GM18507 (cell line): Measurements from ENCODE around the gene DIAPH3.

Experiments used
- DNase-seq: peaks from one replicate; pipeline ENCODE4 v3.0.0; 2011; ENCODE audit warnings: low read depth; ENCODE audit not compliant: insufficient read length; ENCODE audit errors: extremely low spot score
- FAIRE-seq: peaks from 2 replicates; lab custom pipeline; 2011; peaks lifted over from hg19 to GRCh38; lab: Jason Lieb, UNC

DIAPH3 gene

GRCh38 chr13:59710416-59710815 lies 453.3 kb downstream of the DIAPH3 start:
- DNase-seq (no peak), FAIRE-seq (no peak)

DNA sequence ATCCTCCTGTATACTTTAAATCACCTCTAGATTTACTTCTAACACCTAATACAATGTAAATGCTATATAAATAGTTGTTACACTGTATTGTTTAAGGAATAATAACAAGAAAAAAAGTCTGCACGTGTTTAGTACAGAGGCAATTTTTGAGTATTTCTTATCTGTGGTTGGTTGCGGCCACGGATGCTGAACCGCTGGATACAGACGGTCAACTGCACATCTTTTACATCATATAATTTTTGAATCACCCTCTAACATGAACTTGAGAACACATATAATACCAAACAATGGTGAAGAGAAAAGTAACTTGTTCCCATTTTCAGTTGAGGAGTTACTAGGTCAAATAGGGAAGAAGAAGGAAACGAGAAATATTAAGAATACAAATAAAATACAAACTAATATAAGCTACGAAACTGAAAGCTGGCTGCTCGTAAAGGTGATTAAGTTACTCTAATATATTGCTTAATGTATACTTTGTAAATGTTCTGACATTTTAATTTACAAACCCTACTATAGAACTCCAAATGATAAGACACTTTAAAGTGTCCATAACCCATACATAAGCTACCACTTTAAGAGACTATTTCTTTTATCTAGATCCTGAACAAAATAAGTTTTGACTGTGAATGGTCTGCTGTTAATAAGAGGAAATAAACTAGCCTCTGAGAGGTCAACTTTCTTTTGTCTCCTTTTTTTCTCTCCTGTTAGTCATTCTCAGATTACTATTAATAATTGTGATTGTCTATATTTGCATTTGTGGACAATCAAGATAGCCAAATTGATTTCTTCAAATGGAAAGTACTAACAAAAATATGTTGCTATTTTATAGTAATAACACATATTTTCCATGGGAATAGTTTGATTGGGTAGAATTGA lies 457.4 kb downstream of the DIAPH3 start:
- FAIRE-seq: peak; percentile 9
- no peak for DNase-seq

DNA sequence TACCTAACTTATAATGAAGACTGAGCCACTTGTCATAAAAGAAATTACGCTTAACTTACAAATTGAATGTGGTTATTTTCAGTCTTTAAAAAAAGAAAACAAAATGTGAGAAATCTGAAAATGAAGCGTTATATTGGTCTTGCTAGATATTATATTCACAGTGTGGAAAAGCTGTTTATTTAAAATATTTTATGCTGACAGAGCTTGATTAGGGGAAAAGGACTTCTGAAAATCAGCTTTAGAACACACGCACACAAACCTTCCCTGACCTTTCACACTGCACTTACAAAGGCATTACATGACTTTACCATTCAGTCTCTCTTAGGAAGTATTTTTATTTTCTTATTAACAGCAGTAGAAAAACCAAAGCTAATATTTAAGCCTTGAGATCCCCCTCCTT lies 461.5 kb downstream of the DIAPH3 start:
- DNase-seq (no peak), FAIRE-seq (no peak)

- FAIRE-seq: no peak
- DNase-seq: no peak
Observed at GRCh38 chr13:59701261-59701660, 462.5 kb downstream of the DIAPH3 start.

DNA sequence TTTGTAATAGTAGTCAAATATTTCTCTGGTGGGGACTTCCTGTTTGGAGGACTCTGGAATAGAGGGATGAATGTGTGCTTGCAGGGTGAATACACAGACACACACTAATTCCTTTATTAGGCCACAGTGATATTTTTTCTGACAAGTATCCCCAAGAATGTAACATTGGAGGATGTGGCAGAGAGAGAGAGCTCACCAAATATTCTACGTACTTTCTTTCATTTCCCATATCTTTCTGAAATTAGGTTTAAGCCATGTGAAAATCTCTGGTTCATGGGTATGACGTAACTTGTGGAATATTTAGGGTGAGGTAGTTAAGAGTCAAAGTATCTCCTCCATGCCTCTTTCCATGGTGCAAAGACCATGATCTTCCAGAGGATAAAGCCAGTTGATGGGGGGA lies 463.4 kb downstream of the DIAPH3 start:
- DNase-seq (no peak), FAIRE-seq (no peak)

DNA sequence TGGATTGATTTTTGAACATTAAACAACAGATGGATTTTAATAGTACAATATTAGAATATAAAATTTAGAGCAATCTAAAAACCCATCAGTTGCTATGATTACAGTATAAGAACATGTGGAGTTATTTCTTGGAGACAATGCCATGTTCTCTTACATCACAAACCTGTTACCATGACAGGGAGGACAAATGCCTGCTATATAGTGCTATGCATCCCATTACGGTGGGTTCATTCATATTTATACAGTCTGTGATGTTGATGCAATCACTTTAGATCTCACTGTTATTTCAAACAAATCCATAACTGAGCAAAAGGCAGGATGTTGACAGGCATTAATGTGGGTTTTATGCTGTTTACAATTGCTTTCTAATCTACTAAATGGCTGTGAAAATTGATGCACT lies 467.5 kb downstream of the DIAPH3 start:
- no peak for FAIRE-seq
- DNase-seq: no peak

DNA sequence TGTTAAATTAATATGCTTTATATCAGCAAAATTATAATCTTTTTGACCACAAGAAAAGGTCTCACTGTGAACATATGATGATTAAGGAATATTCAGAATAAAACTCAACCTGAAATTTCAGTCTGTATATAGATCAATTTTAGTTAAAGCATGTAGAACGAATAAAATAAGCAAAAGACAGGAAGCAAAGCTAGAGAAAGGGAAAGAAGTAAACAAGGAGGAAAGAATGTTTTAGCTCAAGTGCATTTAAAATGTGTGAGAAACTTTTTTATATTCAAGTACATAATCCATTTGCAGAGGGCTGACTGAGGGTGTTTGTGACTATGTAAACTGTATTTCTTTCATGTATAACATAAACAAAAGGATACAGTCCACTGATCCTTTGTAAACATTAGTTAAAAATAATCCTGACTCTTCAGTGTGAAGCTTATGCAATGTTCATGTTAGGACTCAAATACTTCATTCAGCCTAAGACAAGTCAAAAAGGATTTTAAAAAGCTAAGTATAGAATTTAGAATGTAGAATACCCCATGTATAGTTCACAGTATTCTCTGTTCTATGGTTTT lies 472.1 kb downstream of the DIAPH3 start:
- DNase-seq: no peak
- FAIRE-seq: no peak

- DNase-seq: no peak
- FAIRE-seq: no peak
Observed at GRCh38 chr13:59690857-59691500, 472.7 kb downstream of the DIAPH3 start.

DNA sequence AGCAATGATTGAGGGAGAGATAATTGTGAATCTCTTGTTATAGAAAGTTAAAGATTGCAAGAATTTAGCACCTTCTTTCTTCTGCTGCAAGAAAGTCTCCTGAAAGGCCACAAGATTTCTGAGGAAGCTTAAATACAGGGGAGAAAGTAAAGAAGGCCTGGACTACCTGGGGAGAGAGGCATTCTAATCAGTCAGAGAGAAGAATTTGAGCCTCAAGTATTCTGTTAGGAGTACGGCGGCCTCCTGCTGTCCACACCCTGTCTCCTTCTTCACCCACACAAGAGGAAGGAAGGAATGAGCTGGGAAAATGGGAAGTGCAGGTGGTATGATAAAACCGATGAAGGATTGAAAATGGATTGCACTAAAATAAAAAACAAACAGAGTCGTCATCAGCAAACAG lies 474.7 kb downstream of the DIAPH3 start:
- FAIRE-seq (no peak), DNase-seq (no peak)

DNA sequence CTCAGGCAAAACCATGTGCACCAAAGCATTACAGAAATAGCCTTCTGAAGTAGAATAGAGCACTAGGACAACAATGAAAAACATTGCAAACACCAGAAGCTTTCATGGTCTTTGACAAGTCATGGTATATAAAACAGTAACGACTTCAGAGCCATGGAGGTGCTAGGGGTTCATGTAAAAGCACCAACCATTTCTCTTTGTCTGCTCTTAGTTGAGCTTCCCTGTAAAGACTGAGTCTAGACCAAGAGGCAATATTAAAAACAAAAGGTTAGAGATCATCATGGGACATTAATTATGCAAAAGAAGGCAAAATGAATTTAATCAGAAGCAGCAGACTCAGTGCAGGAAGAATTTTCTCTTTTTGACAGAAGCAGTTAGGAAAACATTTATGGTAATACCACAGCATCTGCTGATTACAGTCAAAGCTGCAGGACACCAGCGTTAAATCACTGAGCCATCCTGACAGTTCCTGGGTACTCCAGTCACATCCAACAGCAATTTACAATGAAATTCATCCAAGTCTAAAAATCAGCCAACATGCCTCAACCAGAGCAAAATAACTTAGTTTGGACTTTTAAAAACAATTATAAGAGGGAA lies 476.8 kb downstream of the DIAPH3 start:
- DNase-seq (no peak), FAIRE-seq (no peak)

DNA sequence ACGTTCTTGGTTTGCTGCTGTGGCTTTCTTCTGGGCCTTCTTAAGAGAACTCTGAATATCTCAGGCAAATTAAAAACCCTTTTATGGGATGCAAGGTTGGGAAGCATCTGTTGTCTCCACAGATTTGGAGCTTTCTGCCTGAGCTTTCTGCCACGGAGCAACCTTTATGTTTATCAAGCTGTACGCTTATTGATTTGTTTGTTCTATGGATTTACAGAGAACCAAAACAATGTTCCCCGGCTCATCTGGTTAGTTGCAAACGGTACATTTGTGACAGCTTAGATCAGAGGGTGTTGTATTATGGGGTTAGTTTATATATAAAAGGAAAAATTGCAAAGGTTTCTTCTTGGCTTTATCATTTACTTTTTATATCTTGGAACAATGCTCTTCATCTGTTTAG lies 479.6 kb downstream of the DIAPH3 start:
- DNase-seq (no peak), FAIRE-seq (no peak)

GRCh38 chr13:59681636-59682311 lies 482.0 kb downstream of the DIAPH3 start:
- DNase-seq (no peak), FAIRE-seq (no peak)

DNA sequence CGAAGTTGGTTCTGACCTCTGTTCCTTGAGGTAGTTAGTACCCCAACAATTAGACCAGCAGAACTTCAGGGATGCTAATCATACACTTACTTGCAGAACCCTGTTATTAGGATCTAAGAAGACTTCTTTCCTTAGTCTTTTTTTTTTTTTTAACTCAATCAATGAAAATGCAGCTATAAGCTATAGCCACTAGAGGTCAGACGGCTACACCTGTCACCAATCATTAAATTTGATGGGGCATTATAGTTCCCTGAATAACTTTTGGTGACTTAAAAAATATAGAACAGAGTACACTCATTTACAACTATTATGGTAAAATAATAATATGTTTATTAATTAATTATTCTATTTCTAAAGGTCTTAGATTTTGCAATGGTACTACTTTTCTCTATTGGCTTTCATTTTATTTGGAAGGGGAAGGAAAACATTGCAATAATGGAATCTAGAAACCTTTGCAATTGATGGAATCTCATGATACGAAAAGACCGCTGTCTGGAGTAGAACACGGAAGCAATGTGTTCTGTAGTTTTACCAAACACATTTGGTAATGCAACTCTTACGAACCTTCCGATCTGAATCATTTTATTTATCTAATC lies 483.2 kb downstream of the DIAPH3 start:
- DNase-seq (no peak), FAIRE-seq (no peak)

- DNase-seq (no peak), FAIRE-seq (no peak)
Observed at GRCh38 chr13:59679254-59679653, 484.5 kb downstream of the DIAPH3 start.

DNA sequence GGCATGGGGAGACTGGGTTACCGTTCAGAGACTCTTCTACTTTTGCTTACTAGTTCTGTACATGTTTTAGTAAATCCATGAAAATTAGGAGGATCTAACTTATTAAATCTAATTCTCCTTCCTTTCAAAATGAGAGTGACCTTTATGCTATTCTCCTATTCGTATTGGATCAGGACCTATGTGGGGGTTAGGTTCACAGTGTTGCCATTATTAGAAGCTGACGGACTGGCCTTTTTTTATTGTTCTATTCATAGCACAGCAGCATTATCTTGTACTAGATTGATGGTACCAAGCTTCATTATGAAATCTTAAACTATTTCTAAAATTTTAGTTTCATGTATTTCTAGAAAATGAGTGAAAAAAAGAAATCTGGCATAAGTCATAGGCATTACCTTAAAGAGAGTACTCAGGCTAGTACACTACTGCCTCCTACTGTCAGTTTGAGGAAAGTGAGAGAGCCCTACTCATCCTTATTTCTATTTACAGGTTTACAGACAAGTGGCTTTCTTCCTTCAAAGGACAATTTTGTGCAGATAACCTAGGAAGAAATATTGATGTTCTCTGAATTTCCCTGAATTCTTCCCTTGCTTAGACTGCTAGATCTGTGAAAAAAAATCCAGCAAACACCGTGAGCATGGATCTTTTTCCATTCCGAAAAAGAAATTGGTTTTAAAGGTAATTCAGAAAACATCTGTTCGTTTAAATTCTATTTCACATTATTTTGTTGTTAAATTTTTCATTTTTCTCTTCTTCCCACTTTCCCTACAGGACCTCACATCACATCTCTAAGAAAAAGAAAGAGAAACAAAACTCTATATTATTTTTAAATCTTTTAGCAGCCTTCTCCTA lies 485.5 kb downstream of the DIAPH3 start:
- FAIRE-seq (peak; percentile 9), DNase-seq (no peak)

GRCh38 chr13:59677430-59677829 lies 486.3 kb downstream of the DIAPH3 start:
- FAIRE-seq (no peak), DNase-seq (no peak)

- no peak for FAIRE-seq
- DNase-seq: no peak
Observed at GRCh38 chr13:59674616-59675015, 489.1 kb downstream of the DIAPH3 start.

DNA sequence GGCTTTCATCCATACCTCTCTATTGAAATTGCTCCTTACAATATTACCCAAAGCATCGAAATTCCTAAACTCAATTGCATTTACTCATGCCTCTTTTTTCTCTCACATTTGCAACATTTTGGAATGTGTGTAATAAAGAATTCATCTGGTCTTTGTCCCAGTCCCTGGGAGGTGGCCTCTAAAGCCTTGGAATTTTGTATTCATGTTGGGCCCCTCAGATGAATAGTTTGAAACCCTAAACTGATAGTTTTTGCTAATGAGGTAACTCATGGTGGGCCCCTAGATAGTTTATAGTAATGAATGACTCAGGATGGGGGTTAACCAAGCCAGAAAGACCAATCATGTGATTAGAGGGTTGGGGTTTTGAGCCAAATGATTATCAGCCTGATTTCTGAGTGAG lies 490.4 kb downstream of the DIAPH3 start:
- no peak for DNase-seq
- no peak for FAIRE-seq

DNA sequence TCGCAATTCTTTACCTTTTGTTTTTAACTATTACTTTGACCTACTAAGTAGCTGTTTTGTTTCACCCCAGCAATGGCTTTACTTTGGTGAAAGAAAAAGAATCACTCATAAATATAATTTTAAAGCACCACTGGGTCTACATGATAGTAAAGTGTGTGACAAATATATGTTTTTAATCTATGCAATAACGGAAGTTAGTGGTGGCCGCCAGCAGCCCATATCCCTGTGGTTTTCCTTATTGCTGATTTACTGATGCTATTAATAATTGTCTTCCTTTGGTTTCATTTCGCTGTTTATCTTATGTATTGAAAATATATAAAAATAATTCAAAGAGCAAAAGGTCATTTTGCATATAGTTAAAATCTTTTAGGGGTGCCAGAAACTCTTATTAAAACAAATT lies 491.3 kb downstream of the DIAPH3 start:
- DNase-seq: no peak
- FAIRE-seq: no peak
